ENCODE results near the gene CDT1.
"Not testable (repeated sequence)": the region's sequence is repeated elsewhere in the genome, so short reads cannot be mapped to it uniquely, and the experiment has no call there.

The CDT1 gene

GRCh38 chr16:88770461-88771293, 32.9 kb upstream of the CDT1 start:
- no peaks in the 10 kb centered on the region for H3K4me1 ChIP-seq (ENCODE audit: low read depth, poor library complexity, severe bottlenecking)
- H3K4me3 ChIP-seq (IDR thresholded peaks at IDR 0.05; ENCODE audit: insufficient read depth, low read depth, low read length), result no peak overlapping the region
- H3K4me2 ChIP-seq, result no peak overlapping the region
- H2AFZ ChIP-seq (ENCODE audit: low read depth), result no peak overlapping the region
- H3K36me3 ChIP-seq (ENCODE audit: insufficient read depth), result no peaks in the 10 kb centered on the region; the same call in 1 of the 2 replicates
- H3K9ac ChIP-seq, result no peak overlapping the region
- peaks cover 99% of the 10 kb centered on the region for H3K79me2 ChIP-seq (ENCODE audit: insufficient read depth, low read depth)
- no peaks in the 10 kb centered on the region for H3K27me3 ChIP-seq (ENCODE audit: insufficient read depth, low read depth)
- peaks cover 67% of the 10 kb centered on the region for H4K20me1 ChIP-seq (ENCODE audit: insufficient read depth)
- no peak for TF ChIP-seq CTCF (conservative IDR thresholded peaks at IDR 0.05; ENCODE audit: low read depth, low read length)
- no peak overlapping the region for H3K27ac ChIP-seq

GRCh38 chr16:88771294-88771772, 32.3 kb upstream of the CDT1 start:
- H2AFZ ChIP-seq (ENCODE audit: low read depth), result no peak overlapping the region
- H4K20me1 ChIP-seq (ENCODE audit: insufficient read depth), result peaks cover 64% of the 10 kb centered on the region
- peaks cover 99% of the 10 kb centered on the region for H3K79me2 ChIP-seq (ENCODE audit: insufficient read depth, low read depth)
- H3K9ac ChIP-seq, result no peak overlapping the region
- H3K27me3 ChIP-seq (ENCODE audit: insufficient read depth, low read depth), result no peaks in the 10 kb centered on the region
- no peaks in the 10 kb centered on the region for H3K4me1 ChIP-seq (ENCODE audit: low read depth, poor library complexity, severe bottlenecking)
- H3K27ac ChIP-seq, result no peak overlapping the region
- no peak overlapping the region for H3K4me3 ChIP-seq (IDR thresholded peaks at IDR 0.05; ENCODE audit: insufficient read depth, low read depth, low read length)
- TF ChIP-seq CTCF (conservative IDR thresholded peaks at IDR 0.05; ENCODE audit: low read depth, low read length), result no peak
- H3K4me2 ChIP-seq, result no peak overlapping the region
- H3K36me3 ChIP-seq (ENCODE audit: insufficient read depth), result no peaks in the 10 kb centered on the region; the same call in 1 of the 2 replicates

GRCh38 chr16:88771781-88772180, 31.8 kb upstream of the CDT1 start:
- Histone ChIP-seq H4K20me1 (ENCODE audit: insufficient read depth) (peaks cover 60% of the 10 kb centered on the region), H3K79me2 (ENCODE audit: insufficient read depth, low read depth) (peaks cover 99% of the 10 kb centered on the region)
- H3K4me1 ChIP-seq (ENCODE audit: low read depth, poor library complexity, severe bottlenecking); H3K9ac ChIP-seq; H2AFZ ChIP-seq (ENCODE audit: low read depth); H3K27me3 ChIP-seq (ENCODE audit: insufficient read depth, low read depth); H3K36me3 ChIP-seq (ENCODE audit: insufficient read depth); H3K4me2 ChIP-seq; H3K27ac ChIP-seq; H3K4me3 ChIP-seq (IDR thresholded peaks at IDR 0.05; ENCODE audit: insufficient read depth, low read depth, low read length): not testable (repeated sequence)

GRCh38 chr16:88772871-88773811, 30.4 kb upstream of the CDT1 start:
- Histone ChIP-seq H3K27ac (no peak overlapping the region), H4K20me1 (ENCODE audit: insufficient read depth) (peaks cover 59% of the 10 kb centered on the region), H3K4me2 (no peak overlapping the region), H2AFZ (ENCODE audit: low read depth) (no peak overlapping the region), H3K9ac (no peak overlapping the region), H3K27me3 (ENCODE audit: insufficient read depth, low read depth) (no peaks in the 10 kb centered on the region), H3K4me1 (ENCODE audit: low read depth, poor library complexity, severe bottlenecking) (no peaks in the 10 kb centered on the region), H3K4me3 (IDR thresholded peaks at IDR 0.05; ENCODE audit: insufficient read depth, low read depth, low read length) (no peak overlapping the region), H3K36me3 (ENCODE audit: insufficient read depth) (no peaks in the 10 kb centered on the region; the same call in 1 of the 2 replicates), H3K79me2 (ENCODE audit: insufficient read depth, low read depth) (peaks cover 99% of the 10 kb centered on the region)
- TF ChIP-seq CTCF (conservative IDR thresholded peaks at IDR 0.05; ENCODE audit: low read depth, low read length), result no peak
